ENCODE measurements around the gene TEKT3. TPM values are rescaled to one million over a fixed set of nuclear protein-coding genes. Genes with fewer than 3 reads are reported as not detected.

TEKT3 gene
- total RNA-seq, 1 donor from 2014 or later: not detected

DNA sequence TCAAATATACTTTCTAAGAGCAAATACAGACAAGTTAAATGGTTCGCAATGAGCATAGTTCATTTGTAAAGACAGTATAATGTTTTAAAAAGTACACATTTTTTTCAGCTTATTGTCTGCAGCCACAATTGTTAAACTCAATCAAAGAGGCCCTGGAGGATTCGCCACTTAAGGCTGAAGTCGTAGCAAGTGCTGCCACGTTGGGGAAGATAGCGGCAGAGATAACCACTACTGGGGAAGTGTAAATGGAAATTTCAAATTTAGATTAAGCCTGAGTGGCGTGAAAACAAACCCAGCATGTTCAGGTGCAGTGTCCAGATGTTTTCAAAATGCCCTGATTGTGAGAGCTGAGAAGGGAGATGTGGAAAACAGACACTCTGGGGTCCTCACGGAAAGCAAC lies 84.7 kb downstream of the TEKT3 start:
- H3K36me3 Mint-ChIP-seq (ENCODE audit: low read depth): no peaks in the 10 kb centered on the region
- peaks cover 45% of the 10 kb centered on the region for H3K27me3 Mint-ChIP-seq (ENCODE audit: low read depth)
- intact Hi-C loops (cut with micrococcal nuclease): loop anchor here (1.0 kb wide), 1 partner anchor 246 kb away; no protein-coding TSS in a partner anchor

DNA sequence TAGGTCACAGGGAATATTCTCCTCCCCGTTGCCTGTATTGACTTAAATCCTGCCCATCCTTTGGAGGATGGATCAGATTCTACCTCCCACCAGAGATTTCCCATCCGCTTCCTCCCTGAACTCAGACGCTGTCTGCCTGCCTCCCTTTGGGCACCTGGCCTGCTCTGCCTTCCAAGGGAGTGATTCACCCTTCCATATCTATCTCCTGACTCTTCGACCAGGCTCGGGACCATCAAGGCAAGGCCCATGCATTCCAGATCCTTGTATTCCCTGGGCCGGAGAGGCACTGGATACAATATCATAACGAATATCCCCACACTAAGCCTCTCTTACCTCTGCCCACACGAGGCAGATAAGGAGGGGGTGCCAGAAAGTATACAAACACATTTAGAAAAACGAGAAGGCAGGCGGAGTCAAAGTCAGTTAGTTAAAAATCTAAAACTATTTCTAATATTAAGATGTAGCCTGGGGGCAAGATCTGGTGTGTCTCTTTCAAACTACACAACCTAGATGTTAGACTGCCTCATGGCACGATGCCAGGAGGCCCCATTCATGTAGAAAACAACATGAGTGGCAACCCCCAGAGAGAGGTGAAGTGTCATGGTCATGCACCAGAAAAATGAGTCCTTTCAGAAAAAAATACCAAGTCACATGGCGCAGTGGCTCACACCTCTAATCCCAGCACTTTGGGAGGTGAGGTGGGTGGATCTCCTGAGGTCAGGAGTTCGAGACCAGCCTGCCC lies 85.5 kb downstream of the TEKT3 start:
- Mint-ChIP-seq H3K4me3 (ENCODE audit: low read depth) (no peak overlapping the region), H3K27ac (no peak overlapping the region), H3K27me3 (ENCODE audit: low read depth) (peaks cover 37% of the 10 kb centered on the region), H3K36me3 (ENCODE audit: low read depth) (no peaks in the 10 kb centered on the region), H3K4me1 (ENCODE audit: low read depth) (peaks cover 16% of the 10 kb centered on the region), H3K9me3 (no peaks in the 10 kb centered on the region)
- no peak for DNase-seq (ENCODE audit: low spot score)
- intact Hi-C loops (cut with micrococcal nuclease): no loop called here

More for the DNA sequence above, 84.7 kb downstream of the TEKT3 start:
- H3K9me3 Mint-ChIP-seq: no peaks in the 10 kb centered on the region
- no peak overlapping the region for H3K4me3 Mint-ChIP-seq (ENCODE audit: low read depth)
- no peak overlapping the region for H3K27ac Mint-ChIP-seq
- peaks cover 16% of the 10 kb centered on the region for H3K4me1 Mint-ChIP-seq (ENCODE audit: low read depth)
- DNase-seq (ENCODE audit: low spot score): no peak

Other genes with a start within 250 kb of the TEKT3 start
- gene PMP22, start 76.3 kb downstream of the TEKT3 start, total RNA-seq: 1.2 and 1.6 TPM in 2 replicates
- 4.8 and 8.0 TPM in 2 replicates for gene CDRT4, start 126.0 kb upstream of the TEKT3 start, total RNA-seq
- gene TVP23C, start 221.9 kb upstream of the TEKT3 start, total RNA-seq: 11.1 and 11.9 TPM in 2 replicates